SU-DHL-6 (cell line): ENCODE measurements around the gene HHATL.

Experiments
- H2AFZ ChIP-seq: fragments of 200-600 bp; sonication (generic); 2 replicates; pipeline ENCODE4 v1.6.1; 2014; ENCODE audit warnings: low read depth, mild to moderate bottlenecking, moderate library complexity, mixed read lengths, antibody characterized with exemption, low read length; ENCODE audit not compliant: severe bottlenecking
- H3F3A ChIP-seq: fragments of 200-600 bp; shearing (Covaris generic); 2 replicates; pipeline ENCODE4 v1.6.0; 2016; ENCODE audit warnings: antibody characterized with exemption, mild to moderate bottlenecking; ENCODE audit not compliant: insufficient read depth
- H3K27ac ChIP-seq: fragments of 200-600 bp; sonication (generic); 2 replicates; pipeline ENCODE4 v1.5.1; 2016; ENCODE audit warnings: low read depth, mild to moderate bottlenecking, low read length, moderate library complexity, mixed read lengths
- H3K27me3 ChIP-seq: fragments of 200-600 bp; sonication (generic), shearing (Covaris generic); 2 replicates; pipeline ENCODE4 v1.6.0; 2014; ENCODE audit warnings: mild to moderate bottlenecking, low read length
- H3K36me3 ChIP-seq: fragments of 200-600 bp; sonication (generic); 2 replicates; pipeline ENCODE4 v1.6.1; 2014; ENCODE audit warnings: mild to moderate bottlenecking, low read length, mixed read lengths
- H3K4me2 ChIP-seq: fragments of 300-600, 200-600 bp; shearing (Covaris generic), sonication (generic); 2 replicates; pipeline ENCODE4 v1.6.0; 2014; ENCODE audit warnings: low read length, low read depth, mild to moderate bottlenecking; ENCODE audit not compliant: poor library complexity, severe bottlenecking
- H3K4me3 ChIP-seq: fragments of 200-600 bp; sonication (generic); 2 replicates; pipeline ENCODE4 v1.5.1; 2014; ENCODE audit warnings: antibody characterized with exemption, low read length, mild to moderate bottlenecking, mixed read lengths; ENCODE audit not compliant: insufficient read depth, poor library complexity, severe bottlenecking
- H3K79me2 ChIP-seq: fragments of 200-600 bp; sonication (generic); 2 replicates; pipeline ENCODE4 v1.6.1; 2014; ENCODE audit warnings: mild to moderate bottlenecking, low read length, moderate library complexity; ENCODE audit not compliant: insufficient read depth
- H3K9ac ChIP-seq: fragments of 200-600 bp; sonication (generic); 2 replicates; pipeline ENCODE4 v1.7.0; 2014; ENCODE audit warnings: mild to moderate bottlenecking, low read length
- H3K9me2 ChIP-seq: fragments of 200-600 bp; sonication (generic); replicated peaks from 2 replicates; pipeline ENCODE4 v1.6.1; 2014; ENCODE audit warnings: low read length; ENCODE audit not compliant: insufficient read depth
- H3K9me3 ChIP-seq: fragments of 200-600 bp; sonication (generic); 2 replicates; pipeline ENCODE4 v1.6.1; 2014; ENCODE audit warnings: low read length, mixed read lengths; ENCODE audit not compliant: insufficient read depth
- H4K20me1 ChIP-seq: fragments of 200-600 bp; sonication (generic); 2 replicates; pipeline ENCODE4 v1.6.1; 2014; ENCODE audit warnings: low read depth, mild to moderate bottlenecking, antibody characterized with exemption, low read length, moderate library complexity, mixed read lengths
- EZH2phosphoT487 ChIP-seq: fragments of 200-600 bp; sonication (generic), shearing (Covaris generic); conservative IDR thresholded peaks from 2 replicates; pipeline ENCODE4 v1.6.1; 2018; ENCODE audit warnings: mild to moderate bottlenecking, antibody characterized with exemption, low read length, moderate library complexity, mixed read lengths
- TF ChIP-seq, protein P1 (sequence below): fragments of 200-600 bp; sonication (generic); IDR thresholded peaks from one replicate; pipeline ENCODE4 v1.5.1; 2017; ENCODE audit warnings: antibody characterized with exemption, mild to moderate bottlenecking, low read length, moderate library complexity; ENCODE audit not compliant: insufficient read depth, poor library complexity, severe bottlenecking

Gene HHATL

DNA sequence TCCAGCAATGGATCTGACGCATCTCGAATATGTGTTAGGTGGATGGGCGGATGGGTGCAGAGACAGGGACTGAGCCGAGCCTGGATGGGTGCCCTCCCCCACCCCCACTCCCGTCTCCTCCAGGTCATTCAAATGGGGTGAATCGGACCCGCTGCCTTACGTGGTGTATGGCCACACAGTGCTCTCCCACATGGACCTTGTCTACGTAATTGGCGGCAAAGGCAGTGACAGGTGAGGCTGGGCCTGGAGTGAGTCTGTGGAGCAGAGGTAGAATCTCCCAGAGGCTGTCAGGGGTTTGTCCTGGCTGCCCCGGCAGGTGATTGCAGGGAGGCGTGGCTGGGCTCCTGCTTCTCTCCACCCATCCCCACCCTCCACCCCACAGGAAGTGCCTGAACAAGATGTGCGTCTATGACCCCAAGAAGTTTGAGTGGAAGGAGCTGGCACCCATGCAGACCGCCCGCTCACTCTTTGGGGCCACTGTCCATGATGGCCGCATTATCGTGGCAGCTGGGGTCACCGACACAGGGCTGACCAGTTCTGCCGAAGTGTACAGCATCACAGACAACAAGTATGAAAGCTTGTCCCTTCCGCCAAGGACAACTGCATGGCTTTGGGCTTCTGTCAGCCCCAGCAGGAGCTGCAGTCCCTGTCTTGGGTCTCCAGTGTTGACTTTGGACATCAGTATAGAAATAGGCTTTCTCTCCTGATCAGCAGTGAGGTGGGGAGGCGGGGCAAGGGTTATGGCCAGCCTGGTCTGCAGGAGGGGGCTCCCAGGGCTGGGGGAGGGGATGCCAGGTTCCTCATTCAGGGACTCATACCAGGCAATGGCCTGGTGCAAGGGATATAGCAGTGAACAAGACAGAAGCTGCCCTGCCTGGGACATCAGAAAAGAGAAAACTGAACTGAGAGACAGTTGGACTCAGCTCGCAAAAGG lies 13.8 kb downstream of the HHATL start:
- no peak overlapping the region for H3K9ac ChIP-seq
- H3F3A ChIP-seq = no peaks in the 10 kb centered on the region
- H3K79me2 ChIP-seq = no peaks in the 10 kb centered on the region
- no peaks in the 10 kb centered on the region for H3K9me3 ChIP-seq
- no peak overlapping the region for H3K27ac ChIP-seq
- H3K4me3 ChIP-seq = no peak overlapping the region
- no peaks in the 10 kb centered on the region for H4K20me1 ChIP-seq
- TF ChIP-seq, protein P1, sequence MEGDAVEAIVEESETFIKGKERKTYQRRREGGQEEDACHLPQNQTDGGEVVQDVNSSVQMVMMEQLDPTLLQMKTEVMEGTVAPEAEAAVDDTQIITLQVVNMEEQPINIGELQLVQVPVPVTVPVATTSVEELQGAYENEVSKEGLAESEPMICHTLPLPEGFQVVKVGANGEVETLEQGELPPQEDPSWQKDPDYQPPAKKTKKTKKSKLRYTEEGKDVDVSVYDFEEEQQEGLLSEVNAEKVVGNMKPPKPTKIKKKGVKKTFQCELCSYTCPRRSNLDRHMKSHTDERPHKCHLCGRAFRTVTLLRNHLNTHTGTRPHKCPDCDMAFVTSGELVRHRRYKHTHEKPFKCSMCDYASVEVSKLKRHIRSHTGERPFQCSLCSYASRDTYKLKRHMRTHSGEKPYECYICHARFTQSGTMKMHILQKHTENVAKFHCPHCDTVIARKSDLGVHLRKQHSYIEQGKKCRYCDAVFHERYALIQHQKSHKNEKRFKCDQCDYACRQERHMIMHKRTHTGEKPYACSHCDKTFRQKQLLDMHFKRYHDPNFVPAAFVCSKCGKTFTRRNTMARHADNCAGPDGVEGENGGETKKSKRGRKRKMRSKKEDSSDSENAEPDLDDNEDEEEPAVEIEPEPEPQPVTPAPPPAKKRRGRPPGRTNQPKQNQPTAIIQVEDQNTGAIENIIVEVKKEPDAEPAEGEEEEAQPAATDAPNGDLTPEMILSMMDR = no peak
- TF ChIP-seq EZH2phosphoT487 = no peak
- no peaks in the 10 kb centered on the region for H3K9me2 ChIP-seq
- H3K36me3 ChIP-seq = no peaks in the 10 kb centered on the region
- H3K4me2 ChIP-seq = no peak overlapping the region
- no peak overlapping the region for H2AFZ ChIP-seq
- H3K27me3 ChIP-seq = no peaks in the 10 kb centered on the region

DNA sequence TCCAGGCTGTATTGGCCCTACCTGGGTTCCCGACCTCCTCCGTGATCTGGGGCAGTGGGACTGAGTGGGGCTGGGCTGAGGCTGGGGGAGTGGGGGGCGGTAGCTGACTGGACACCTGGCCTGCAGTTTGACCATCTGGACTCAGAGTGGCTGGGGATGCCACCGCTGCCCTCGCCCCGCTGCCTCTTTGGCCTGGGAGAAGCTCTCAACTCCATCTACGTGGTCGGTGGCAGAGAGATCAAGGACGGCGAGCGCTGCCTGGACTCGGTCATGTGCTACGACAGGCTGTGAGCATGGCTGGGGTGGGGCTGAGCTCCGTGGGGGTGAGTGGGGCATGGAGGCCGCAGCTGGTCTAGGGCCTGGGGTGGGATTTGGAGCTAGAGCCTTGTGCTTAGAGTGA lies 14.6 kb downstream of the HHATL start:
- Histone ChIP-seq H3K4me3 (no peak overlapping the region), H4K20me1 (no peaks in the 10 kb centered on the region), H2AFZ (no peak overlapping the region), H3F3A (no peaks in the 10 kb centered on the region), H3K9me2 (no peaks in the 10 kb centered on the region), H3K9ac (no peak overlapping the region), H3K36me3 (no peaks in the 10 kb centered on the region), H3K27ac (no peak overlapping the region), H3K27me3 (no peaks in the 10 kb centered on the region), H3K79me2 (no peaks in the 10 kb centered on the region), H3K9me3 (no peaks in the 10 kb centered on the region), H3K4me2 (no peak overlapping the region)
- TF ChIP-seq, protein P1 = no peak
- TF ChIP-seq EZH2phosphoT487 = no peak

DNA sequence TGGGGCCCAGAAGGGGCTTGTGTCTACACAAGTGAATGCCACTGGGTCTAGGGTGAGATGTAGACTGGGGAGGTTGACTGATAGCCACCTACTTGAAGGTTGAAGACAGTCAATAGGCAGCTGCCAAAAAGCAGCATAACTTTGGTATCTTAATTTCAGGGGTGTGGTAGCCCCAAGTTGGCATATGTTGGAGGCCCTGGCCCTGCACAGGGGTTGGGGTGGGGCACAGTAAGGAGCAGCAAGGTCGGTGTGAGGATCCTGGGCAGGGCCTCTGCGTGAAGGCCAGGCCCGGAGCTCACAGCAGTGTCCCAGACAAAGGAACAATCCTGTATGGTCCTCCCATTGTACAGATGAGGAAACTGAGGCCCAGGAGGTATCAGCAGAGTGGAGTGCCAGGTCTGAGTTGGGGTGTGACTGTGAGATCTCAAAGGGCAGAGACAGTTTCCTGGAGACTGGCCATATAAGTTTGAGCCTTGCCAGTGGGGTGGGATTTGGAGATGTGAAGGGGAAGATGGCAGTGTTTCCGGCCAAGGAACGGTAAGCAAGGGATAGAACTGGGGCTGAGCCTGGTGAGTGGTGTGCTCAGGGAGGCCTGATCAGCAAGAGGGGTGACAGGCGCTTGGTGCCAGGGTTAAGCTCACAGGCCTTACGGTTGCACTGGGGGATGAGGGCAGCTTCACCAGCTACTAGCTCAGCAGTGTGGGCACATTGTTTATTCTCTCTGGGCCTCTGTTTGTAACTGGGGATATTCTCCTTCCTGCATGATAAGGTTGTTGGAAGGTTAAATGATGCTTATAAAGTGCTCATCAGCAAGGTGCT lies 15.6 kb downstream of the HHATL start:
- no peaks in the 10 kb centered on the region for H3K9me3 ChIP-seq
- H3K36me3 ChIP-seq = no peaks in the 10 kb centered on the region
- H3F3A ChIP-seq = no peaks in the 10 kb centered on the region
- no peak overlapping the region for H3K27ac ChIP-seq
- no peak overlapping the region for H3K4me3 ChIP-seq
- no peak overlapping the region for H3K9ac ChIP-seq
- H3K9me2 ChIP-seq = no peaks in the 10 kb centered on the region
- H3K79me2 ChIP-seq = no peaks in the 10 kb centered on the region
- no peak for TF ChIP-seq EZH2phosphoT487
- TF ChIP-seq, protein P1 = no peak
- no peak overlapping the region for H3K4me2 ChIP-seq
- no peak overlapping the region for H2AFZ ChIP-seq
- H4K20me1 ChIP-seq = no peaks in the 10 kb centered on the region
- H3K27me3 ChIP-seq = no peaks in the 10 kb centered on the region
